Neuronal stem cell (in vitro differentiated cells): ENCODE measurements around the gene MEGF8.

Source experiments
- DNase-seq: peaks from one replicate; pipeline ENCODE4 v3.0.0-alpha.2; 2013; ENCODE audit warnings: low spot score
- H2AFZ ChIP-seq: one replicate; pipeline ENCODE4 v1.6.1; 2013; ENCODE audit warnings: mild to moderate bottlenecking, low read length, inconsistent platforms
- H2AK5ac ChIP-seq: 2 replicates; pipeline ENCODE4 v1.6.1; 2013; ENCODE audit warnings: low read depth, mild to moderate bottlenecking, inconsistent platforms, low read length, moderate library complexity, mixed read lengths
- H2BK120ac ChIP-seq: 2 replicates; pipeline ENCODE4 v1.6.1; 2013; ENCODE audit warnings: low read depth, mild to moderate bottlenecking, inconsistent platforms, low read length, moderate library complexity, mixed read lengths
- H2BK12ac ChIP-seq: one replicate; pipeline ENCODE4 v1.6.1; 2013; ENCODE audit warnings: low read length, inconsistent platforms
- H2BK15ac ChIP-seq: 2 replicates; pipeline ENCODE4 v1.6.1; 2013; ENCODE audit warnings: mild to moderate bottlenecking, low read length, inconsistent platforms, mixed read lengths
- H2BK5ac ChIP-seq: one replicate; pipeline ENCODE4 v1.6.1; 2013; ENCODE audit warnings: inconsistent platforms, mild to moderate bottlenecking, low read length, moderate library complexity
- H3K14ac ChIP-seq: one replicate; pipeline ENCODE4 v1.6.1; 2013; ENCODE audit warnings: low read length, inconsistent platforms
- H3K18ac ChIP-seq: 2 replicates; pipeline ENCODE4 v1.6.1; 2013; ENCODE audit warnings: low read length, inconsistent platforms
- H3K23ac ChIP-seq: 2 replicates; pipeline ENCODE4 v1.6.1; 2013; ENCODE audit warnings: low read depth, mild to moderate bottlenecking, mixed read lengths, low read length, inconsistent platforms; ENCODE audit not compliant: poor library complexity
- H3K27ac ChIP-seq: replicated peaks from 3 replicates; pipeline ENCODE4 v1.5.1; 2013; ENCODE audit warnings: low read length, inconsistent platforms
- H3K27me3 ChIP-seq, 3 experiments: 2 replicates each; pipeline ENCODE4 v1.6.1; 2013; ENCODE audit warnings: low read length in 3 of 3, mild to moderate bottlenecking in 2 of 3, inconsistent platforms in 1 of 3, low read depth in 1 of 3, mixed read lengths in 1 of 3, moderate library complexity in 1 of 3; ENCODE audit not compliant: control insufficient read depth in 3 of 3, insufficient read depth in 3 of 3
- H3K36me3 ChIP-seq, 2 donors: replicated peaks in 1 of 2; 2 replicates each; pipeline ENCODE4 v1.6.1; 2013; ENCODE audit warnings: low read length in 2 of 2; ENCODE audit not compliant: control insufficient read depth in 2 of 2, insufficient read depth in 2 of 2
- H3K4ac ChIP-seq: 2 replicates; pipeline ENCODE4 v1.6.1; 2013; ENCODE audit warnings: inconsistent platforms, mild to moderate bottlenecking, low read length, moderate library complexity
- H3K4me1 ChIP-seq, 2 donors: 1 replicate in 1 of 2; 2 replicates in 1 of 2; pipeline ENCODE4 v1.6.1; 2013; ENCODE audit warnings: low read length in 2 of 2, low read depth in 1 of 2; ENCODE audit not compliant: control insufficient read depth in 2 of 2, insufficient read depth in 1 of 2
- H3K4me2 ChIP-seq: one replicate; pipeline ENCODE4 v1.6.1; 2013; ENCODE audit warnings: mild to moderate bottlenecking, low read length, inconsistent platforms; ENCODE audit not compliant: insufficient read depth, poor library complexity, severe bottlenecking
- H3K4me3 ChIP-seq, 2 donors: 2 replicates each; pipeline ENCODE4 v1.5.1; 2013; ENCODE audit warnings: low read length in 2 of 2, mild to moderate bottlenecking in 2 of 2, inconsistent platforms in 1 of 2, moderate library complexity in 1 of 2
- H3K79me1 ChIP-seq: one replicate; pipeline ENCODE4 v1.6.1; 2013; ENCODE audit warnings: low read depth, mild to moderate bottlenecking, inconsistent platforms, low read length, moderate library complexity
- H3K9ac ChIP-seq: one replicate; pipeline ENCODE4 v1.6.1; 2013; ENCODE audit warnings: mild to moderate bottlenecking, low read depth, low read length, inconsistent platforms; ENCODE audit not compliant: poor library complexity
- H3K9me3 ChIP-seq, 2 donors: replicated peaks in 1 of 2; 2 replicates each; pipeline versions ENCODE3 to v1.6.1; 2013; ENCODE audit warnings: low read length in 2 of 2, mild to moderate bottlenecking in 2 of 2, inconsistent platforms in 1 of 2, low read depth in 1 of 2, mixed read lengths in 1 of 2, moderate library complexity in 1 of 2; ENCODE audit not compliant: control insufficient read depth in 2 of 2, insufficient read depth in 1 of 2
- H4K8ac ChIP-seq: one replicate; pipeline ENCODE4 v1.6.1; 2013; ENCODE audit warnings: low read depth, mild to moderate bottlenecking, inconsistent platforms, low read length, moderate library complexity
- H4K91ac ChIP-seq: one replicate; pipeline ENCODE4 v1.6.1; 2013; ENCODE audit warnings: low read length, low read depth, mild to moderate bottlenecking, inconsistent platforms; ENCODE audit not compliant: poor library complexity
- WGBS, 2 donors: extraction: QIAGEN DNeasy Blood & Tissue Kit; methylation state at CpG; one replicate each; pipeline ENCODE4 v1.1.7; 2013; ENCODE audit warnings: missing lambda C conversion rate in 2 of 2, mixed read lengths in 1 of 2; ENCODE audit not compliant: insufficient read length in 2 of 2, insufficient replicate concordance in 1 of 2; ENCODE audit errors: extremely low coverage in 2 of 2; 5-methylcytosine and 5-hydroxymethylcytosine counted together

MEGF8 gene

GRCh38 chr19:42355896-42356295 lies 30.5 kb downstream of the MEGF8 start:
- Histone ChIP-seq H2BK5ac (no peak overlapping the region), H4K8ac (no peak overlapping the region), H2BK12ac (no peak overlapping the region), H3K79me1 (no peaks in the 10 kb centered on the region), H3K9me3 (no peaks in the 10 kb centered on the region), H2BK120ac (no peak overlapping the region), H3K36me3 (peaks cover 20 to 74% of the 10 kb centered on the region in 2 donors), H3K4me2 (no peak overlapping the region), H4K91ac (no peak overlapping the region), H3K4me3 (peak overlapping the region in 1 of 2 donors; percentile 34), H3K14ac (no peak overlapping the region), H2BK15ac (no peak overlapping the region), H3K27me3 (no peaks in the 10 kb centered on the region), H2AFZ (no peak overlapping the region), H2AK5ac (no peak overlapping the region), H3K23ac (peak overlapping the region; percentile 55), H3K18ac (no peak overlapping the region), H3K4ac (no peak overlapping the region), H3K4me1 (peaks cover 8 to 23% of the 10 kb centered on the region in 2 donors), H3K27ac (no peak overlapping the region), H3K9ac (peak overlapping the region; percentile 70)
- no CpG with 5 or more reads among the region's 12 CpGs for WGBS, 2 donors
- no peak for DNase-seq

- Histone ChIP-seq H3K4me2 (no peak overlapping the region), H4K91ac (no peak overlapping the region), H3K18ac (no peak overlapping the region), H3K79me1 (no peaks in the 10 kb centered on the region), H3K4me3 (no peak overlapping the region), H3K9ac (no peak overlapping the region), H2BK5ac (no peak overlapping the region), H3K9me3 (no peaks in the 10 kb centered on the region), H3K4me1 (peaks cover 8 to 19% of the 10 kb centered on the region in 2 donors), H2BK12ac (no peak overlapping the region), H3K4ac (no peak overlapping the region), H2BK120ac (no peak overlapping the region), H3K14ac (no peak overlapping the region), H2AK5ac (no peak overlapping the region), H2AFZ (no peak overlapping the region), H3K27ac (no peak overlapping the region), H4K8ac (no peak overlapping the region), H2BK15ac (no peak overlapping the region), H3K36me3 (peaks cover 22 to 77% of the 10 kb centered on the region in 2 donors), H3K27me3 (no peaks in the 10 kb centered on the region), H3K23ac (no peak overlapping the region)
- WGBS, 2 donors, result no CpG with 5 or more reads among the region's 15 CpGs
- DNase-seq, result no peak
These were observed 31.3 kb downstream of the MEGF8 start for GRCh38 chr19:42356686-42357085.

DNA sequence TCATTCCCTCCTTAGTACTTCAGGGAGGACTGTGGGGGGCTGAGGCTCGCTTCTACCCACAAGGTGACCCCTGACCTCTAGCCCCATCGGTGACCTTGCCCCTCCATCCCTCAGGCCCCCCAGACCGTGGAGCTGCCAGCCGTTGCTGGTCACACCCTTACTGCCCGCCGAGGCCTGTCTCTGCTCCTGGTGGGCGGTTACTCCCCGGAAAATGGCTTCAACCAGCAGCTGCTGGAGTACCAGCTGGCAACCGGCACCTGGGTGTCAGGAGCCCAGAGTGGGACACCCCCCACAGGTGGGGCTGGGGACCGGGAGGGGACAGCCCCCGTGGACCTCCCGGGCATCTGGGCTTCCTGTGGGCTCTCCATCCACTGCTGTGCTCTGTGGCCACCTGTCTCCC lies 31.9 kb downstream of the MEGF8 start:
- no peak overlapping the region for H2BK15ac ChIP-seq
- H3K27me3 ChIP-seq, result no peaks in the 10 kb centered on the region
- no peak overlapping the region for H3K14ac ChIP-seq
- no peak overlapping the region for H2BK12ac ChIP-seq
- H3K36me3 ChIP-seq, result peaks cover 26 to 81% of the 10 kb centered on the region in 2 donors
- no peak overlapping the region for H3K4ac ChIP-seq
- no peak overlapping the region for H3K27ac ChIP-seq
- H2BK5ac ChIP-seq, result no peak overlapping the region
- no peak overlapping the region for H3K4me2 ChIP-seq
- H3K79me1 ChIP-seq, result peaks cover 2% of the 10 kb centered on the region
- no peak overlapping the region for H4K8ac ChIP-seq
- H2BK120ac ChIP-seq, result no peak overlapping the region
- no CpG with 5 or more reads among the region's 12 CpGs for WGBS, 2 donors
- H3K4me1 ChIP-seq, result peaks cover 7 to 12% of the 10 kb centered on the region in 2 donors
- no peak overlapping the region for H3K9ac ChIP-seq
- H2AK5ac ChIP-seq, result no peak overlapping the region
- no peak overlapping the region for H3K18ac ChIP-seq
- H3K4me3 ChIP-seq, result no peak overlapping the region
- H2AFZ ChIP-seq, result no peak overlapping the region
- no peak overlapping the region for H4K91ac ChIP-seq
- H3K9me3 ChIP-seq, result no peaks in the 10 kb centered on the region
- H3K23ac ChIP-seq, result peak overlapping the region; percentile 25
- no peak for DNase-seq

DNA sequence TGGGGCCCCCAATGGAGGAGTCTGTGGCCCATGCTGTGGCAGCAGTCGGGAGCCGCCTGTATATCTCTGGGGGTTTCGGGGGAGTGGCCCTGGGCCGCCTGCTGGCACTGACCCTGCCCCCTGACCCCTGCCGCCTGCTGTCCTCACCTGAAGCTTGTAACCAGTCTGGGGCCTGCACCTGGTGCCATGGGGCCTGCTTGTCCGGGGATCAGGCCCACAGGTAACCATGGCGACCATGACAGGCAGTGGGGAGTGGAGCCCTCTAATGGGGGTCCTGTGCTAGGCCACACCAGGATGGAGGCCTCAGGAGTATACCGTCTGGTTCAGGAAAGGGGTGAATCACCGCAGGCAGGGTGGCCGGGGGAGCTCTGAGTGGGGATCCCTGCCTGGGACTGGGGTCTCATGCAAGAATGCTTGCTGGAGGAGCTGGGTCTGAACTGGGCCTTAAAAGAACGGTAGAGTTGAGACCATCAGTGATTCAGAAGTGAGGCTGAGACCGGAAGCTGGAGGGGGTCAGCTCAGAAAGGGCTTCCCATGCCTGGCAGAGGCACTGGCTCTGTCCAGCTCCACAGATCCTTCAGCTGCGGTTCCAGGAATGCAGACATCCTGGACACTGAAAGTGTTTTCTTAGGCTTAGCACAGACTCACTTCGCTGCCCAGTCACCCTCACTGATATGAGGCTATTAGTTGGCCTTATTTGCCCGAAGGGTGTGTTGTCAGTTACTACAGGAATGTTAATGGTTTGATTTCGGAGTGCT lies 35.5 kb downstream of the MEGF8 start:
- DNase-seq, result peak; percentile 29
- Histone ChIP-seq H3K27ac (no peak overlapping the region), H2AK5ac (no peak overlapping the region), H4K8ac (no peak overlapping the region), H2BK120ac (no peak overlapping the region), H2AFZ (no peak overlapping the region), H2BK15ac (no peak overlapping the region), H3K18ac (no peak overlapping the region), H3K79me1 (peaks cover 2% of the 10 kb centered on the region), H3K4ac (no peak overlapping the region), H3K9ac (no peak overlapping the region), H3K27me3 (no peaks in the 10 kb centered on the region), H3K4me1 (peaks cover 2% of the 10 kb centered on the region in 2 donors), H2BK5ac (no peak overlapping the region), H3K9me3 (peaks cover 3 to 9% of the 10 kb centered on the region in 2 donors), H3K4me3 (no peak overlapping the region), H3K23ac (no peak overlapping the region), H4K91ac (no peak overlapping the region), H2BK12ac (no peak overlapping the region), H3K36me3 (peaks cover 33 to 81% of the 10 kb centered on the region in 2 donors), H3K4me2 (no peak overlapping the region), H3K14ac (no peak overlapping the region)
- no CpG with 5 or more reads among the region's 16 CpGs for WGBS, 2 donors
